ENCODE results near the gene NAIF1. TPM values are rescaled to one million over a fixed set of nuclear protein-coding genes. Genes with fewer than 3 reads are reported as not detected.

Gene NAIF1
- total and polyA plus RNA-seq, 5 donors from 2014 or later: 7.8 to 16.8 (median 12.9) TPM

GRCh38 chr9:128099932-128100491 lies 32.9 kb upstream of the NAIF1 start:
- DNase-seq: peak in 1 of 3 donors; percentile 34
- H3K4me1 Mint-ChIP-seq: peaks cover 5 to 72% (median 37%) of the 10 kb centered on the region in 4 donors
- peak overlapping the region; percentile 31 to 60 (median 47) for H3K27ac Mint-ChIP-seq

DNA sequence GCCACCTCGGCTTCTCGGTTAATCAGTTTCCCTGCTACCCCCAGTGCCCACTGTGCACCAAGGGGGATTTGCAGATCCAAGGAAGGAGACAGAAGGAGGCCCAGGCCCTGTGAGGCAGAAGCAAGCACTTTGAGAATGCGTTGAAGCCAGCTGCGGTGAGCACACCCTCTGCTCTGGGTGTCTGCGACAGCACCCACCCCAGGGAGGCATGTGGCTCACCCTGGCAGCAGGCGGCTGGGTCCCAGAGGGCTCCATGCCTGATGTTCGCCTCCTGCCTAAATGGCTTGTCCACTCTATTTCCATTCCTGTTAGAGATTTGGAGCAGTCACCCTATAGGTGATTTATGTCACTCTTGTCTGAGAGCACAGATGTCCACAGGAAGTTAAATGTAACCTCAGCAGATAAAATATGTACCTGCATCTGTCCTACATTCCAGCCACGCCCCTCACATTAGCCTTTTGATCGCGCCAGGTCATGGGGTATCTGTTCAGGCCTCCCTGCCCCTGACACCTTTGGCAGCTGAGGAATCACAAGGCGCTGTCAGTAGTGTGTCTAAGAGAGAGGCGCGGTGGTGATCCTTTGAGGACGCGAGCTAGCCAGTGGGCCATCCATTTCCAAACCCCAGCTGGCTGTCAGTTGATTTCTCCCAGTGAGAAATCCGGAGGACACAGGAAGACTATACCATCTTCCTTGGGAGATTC lies 32.3 kb upstream of the NAIF1 start:
- Histone ChIP-seq H3K27ac (ENCODE audit: insufficient read depth, low read length, poor library complexity, severe bottlenecking) (peak overlapping the region; percentile 52), H3K36me3 (ENCODE audit: control insufficient read depth, insufficient read depth, low read length) (peaks cover 34% of the 10 kb centered on the region), H3K27me3 (ENCODE audit: control insufficient read depth, insufficient read depth, low read length) (no peaks in the 10 kb centered on the region), H3K4me1 (ENCODE audit: control insufficient read depth, insufficient read depth, low read length, poor library complexity, severe bottlenecking) (peaks cover 34% of the 10 kb centered on the region), H3K9me3 (ENCODE audit: control insufficient read depth in 2 of 2, low read length in 2 of 2) (no peaks in the 10 kb centered on the region), H3K4me3 (ENCODE audit: low read depth, low read length) (no peak overlapping the region)
- DNase-seq (peak in 1 of 3 donors; percentile 25), ATAC-seq (ENCODE audit: low read depth in 2 of 2) (no peak)
- peaks cover 29% of the 10 kb centered on the region for H3K36me3 Mint-ChIP-seq
- H3K27ac Mint-ChIP-seq: peak overlapping the region; percentile 41 to 66 (median 47)
- no peaks in the 10 kb centered on the region for H3K27me3 Mint-ChIP-seq
- H3K4me1 Mint-ChIP-seq: peaks cover 6 to 77% (median 41%) of the 10 kb centered on the region in 4 donors
- peak overlapping the region; percentile 26 to 76 (median 46) for H3K4me3 Mint-ChIP-seq
- no peaks in the 10 kb centered on the region for H3K9me3 Mint-ChIP-seq

More at GRCh38 chr9:128099932-128100491, 32.9 kb upstream of the NAIF1 start:
- H3K4me1 ChIP-seq (ENCODE audit: control insufficient read depth, insufficient read depth, low read length, poor library complexity, severe bottlenecking): peaks cover 29% of the 10 kb centered on the region
- no peak for ATAC-seq (ENCODE audit: low read depth in 2 of 2)
- H3K36me3 ChIP-seq (ENCODE audit: control insufficient read depth, insufficient read depth, low read length): peaks cover 36% of the 10 kb centered on the region
- no peak overlapping the region for H3K4me3 ChIP-seq (ENCODE audit: low read depth, low read length)
- no peaks in the 10 kb centered on the region for H3K9me3 ChIP-seq (ENCODE audit: control insufficient read depth in 2 of 2, low read length in 2 of 2)
- H3K36me3 Mint-ChIP-seq: peaks cover 27% of the 10 kb centered on the region
- H3K27me3 ChIP-seq (ENCODE audit: control insufficient read depth, insufficient read depth, low read length): no peaks in the 10 kb centered on the region
- no peaks in the 10 kb centered on the region for H3K27me3 Mint-ChIP-seq
- H3K27ac ChIP-seq (ENCODE audit: insufficient read depth, low read length, poor library complexity, severe bottlenecking): no peak overlapping the region
- no peaks in the 10 kb centered on the region for H3K9me3 Mint-ChIP-seq
- peak overlapping the region in 2 of 4 donors; percentile 49 to 76 for H3K4me3 Mint-ChIP-seq

- Mint-ChIP-seq H3K27me3 (no peaks in the 10 kb centered on the region), H3K27ac (peak overlapping the region; percentile 67 to 84 (median 68)), H3K4me3 (peak overlapping the region; percentile 61 to 76 (median 69)), H3K4me1 (peaks cover 10 to 81% (median 43%) of the 10 kb centered on the region in 4 donors), H3K9me3 (no peaks in the 10 kb centered on the region), H3K36me3 (peaks cover 27% of the 10 kb centered on the region)
- peaks cover 42% of the 10 kb centered on the region for H3K4me1 ChIP-seq (ENCODE audit: control insufficient read depth, insufficient read depth, low read length, poor library complexity, severe bottlenecking)
- H3K9me3 ChIP-seq (ENCODE audit: control insufficient read depth in 2 of 2, low read length in 2 of 2): no peaks in the 10 kb centered on the region
- peak overlapping the region; percentile 52 for H3K27ac ChIP-seq (ENCODE audit: insufficient read depth, low read length, poor library complexity, severe bottlenecking)
- peaks cover 26% of the 10 kb centered on the region for H3K36me3 ChIP-seq (ENCODE audit: control insufficient read depth, insufficient read depth, low read length)
- peak; percentile 29 to 32 for ATAC-seq (ENCODE audit: low read depth in 2 of 2)
- no peaks in the 10 kb centered on the region for H3K27me3 ChIP-seq (ENCODE audit: control insufficient read depth, insufficient read depth, low read length)
- H3K4me3 ChIP-seq (ENCODE audit: low read depth, low read length): no peak overlapping the region
- DNase-seq: peak; percentile 47 to 77 (median 57)
These were observed 31.4 kb upstream of the NAIF1 start for GRCh38 chr9:128098297-128099230.

DNA sequence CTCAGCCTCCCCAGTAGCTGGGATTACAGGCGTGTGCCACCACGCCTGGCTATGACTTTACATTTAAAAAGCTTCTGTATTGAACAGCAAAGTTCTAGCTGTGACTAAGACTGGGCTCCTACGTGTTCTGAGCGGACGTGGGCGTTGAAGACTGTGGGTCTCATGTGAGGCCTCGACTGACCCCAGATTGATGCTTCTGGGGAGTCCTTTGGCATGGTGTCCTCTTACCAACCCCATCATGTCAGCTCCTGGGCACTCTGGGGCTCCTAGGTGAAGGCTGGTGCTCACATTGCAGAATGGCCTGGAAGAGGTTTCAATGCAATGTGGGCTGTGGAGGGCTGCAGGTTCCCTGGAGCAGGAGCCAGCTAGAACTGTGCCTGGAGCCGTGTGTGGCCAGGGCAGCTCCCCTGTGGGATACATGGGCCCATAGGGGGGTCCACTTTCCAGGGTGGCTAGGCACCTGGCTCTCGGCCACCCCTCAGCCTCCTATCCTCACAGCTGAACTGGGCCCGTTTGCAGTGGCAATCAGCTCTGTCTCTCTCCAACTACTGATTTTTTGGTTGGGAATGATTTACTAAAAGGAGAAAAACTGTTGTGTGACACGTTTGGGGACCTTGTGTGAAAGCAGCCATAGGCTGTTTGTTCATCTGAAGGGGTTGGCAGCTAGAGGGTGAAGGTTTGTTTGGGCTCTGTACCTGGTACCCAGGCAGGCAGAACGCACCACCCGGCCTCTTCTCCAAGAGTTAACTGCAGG lies 30.6 kb upstream of the NAIF1 start:
- Histone ChIP-seq H3K36me3 (ENCODE audit: control insufficient read depth, insufficient read depth, low read length) (peaks cover 19% of the 10 kb centered on the region), H3K27me3 (ENCODE audit: control insufficient read depth, insufficient read depth, low read length) (no peaks in the 10 kb centered on the region), H3K4me3 (ENCODE audit: low read depth, low read length) (no peak overlapping the region), H3K4me1 (ENCODE audit: control insufficient read depth, insufficient read depth, low read length, poor library complexity, severe bottlenecking) (peaks cover 51% of the 10 kb centered on the region), H3K9me3 (ENCODE audit: control insufficient read depth in 2 of 2, low read length in 2 of 2) (no peaks in the 10 kb centered on the region), H3K27ac (ENCODE audit: insufficient read depth, low read length, poor library complexity, severe bottlenecking) (peak overlapping the region; percentile 38)
- Mint-ChIP-seq H3K27ac (peak overlapping the region; percentile 51 to 84 (median 68)), H3K36me3 (peaks cover 20% of the 10 kb centered on the region), H3K4me1 (peaks cover 18 to 81% (median 45%) of the 10 kb centered on the region in 4 donors), H3K4me3 (peak overlapping the region in 3 of 4 donors; percentile 61 to 70 (median 68)), H3K9me3 (no peaks in the 10 kb centered on the region), H3K27me3 (no peaks in the 10 kb centered on the region)
- no peak for ATAC-seq (ENCODE audit: low read depth in 2 of 2)
- no peak for DNase-seq

DNA sequence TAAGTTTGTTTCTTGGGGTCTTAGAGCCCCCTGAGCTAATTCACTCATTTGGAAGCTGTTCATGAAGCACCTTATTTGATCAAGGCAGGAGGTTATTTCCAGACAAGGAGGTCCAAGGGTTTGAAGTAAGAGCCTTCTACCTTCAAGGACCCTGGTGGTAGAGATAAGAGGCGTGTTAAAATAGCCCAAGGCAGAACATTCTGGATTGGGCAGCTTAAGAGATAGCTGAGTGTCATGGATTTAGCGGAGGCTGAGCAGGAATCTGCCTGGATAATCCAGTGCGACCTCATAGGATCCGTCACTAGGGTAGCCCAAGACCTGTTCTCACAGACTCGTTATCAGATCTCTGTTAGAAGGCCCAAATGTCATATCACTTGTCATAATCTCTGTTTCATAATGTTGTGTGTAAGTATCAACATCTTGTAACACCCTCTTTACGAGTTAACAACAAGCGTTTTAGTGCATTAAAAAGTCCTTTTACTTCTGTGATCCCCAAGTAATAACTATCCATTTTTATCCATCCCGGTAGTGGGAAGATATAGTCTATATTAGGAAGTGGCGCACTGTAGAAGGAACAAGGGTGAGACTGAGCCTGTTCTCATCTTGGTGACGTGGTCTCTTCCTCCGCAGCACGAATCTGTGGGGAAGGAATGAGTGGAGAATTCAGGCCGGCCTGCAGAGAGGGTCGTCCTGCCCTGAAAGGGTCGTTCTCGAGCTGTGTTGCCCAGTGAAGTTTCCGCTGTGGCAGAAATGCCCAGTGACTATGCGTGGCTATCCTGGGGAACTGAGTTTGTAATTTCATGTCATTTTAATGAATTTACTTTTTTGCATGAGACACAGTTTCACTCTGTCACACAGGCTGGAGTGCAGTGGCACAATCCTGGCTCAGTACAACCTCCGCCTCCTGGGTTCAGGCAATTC lies 29.8 kb upstream of the NAIF1 start:
- DNase-seq (no peak), ATAC-seq (ENCODE audit: low read depth in 2 of 2) (no peak)
- Histone ChIP-seq H3K27ac (ENCODE audit: insufficient read depth, low read length, poor library complexity, severe bottlenecking) (no peak overlapping the region), H3K9me3 (ENCODE audit: control insufficient read depth in 2 of 2, low read length in 2 of 2) (no peaks in the 10 kb centered on the region), H3K27me3 (ENCODE audit: control insufficient read depth, insufficient read depth, low read length) (no peaks in the 10 kb centered on the region), H3K4me3 (ENCODE audit: low read depth, low read length) (no peak overlapping the region), H3K36me3 (ENCODE audit: control insufficient read depth, insufficient read depth, low read length) (peaks cover 10% of the 10 kb centered on the region), H3K4me1 (ENCODE audit: control insufficient read depth, insufficient read depth, low read length, poor library complexity, severe bottlenecking) (peaks cover 56% of the 10 kb centered on the region)
- peak overlapping the region in 3 of 4 donors; percentile 5 to 47 (median 20) for H3K4me3 Mint-ChIP-seq
- H3K36me3 Mint-ChIP-seq: peaks cover 12% of the 10 kb centered on the region
- H3K27me3 Mint-ChIP-seq: no peaks in the 10 kb centered on the region
- peak overlapping the region; percentile 75 to 86 (median 79) for H3K27ac Mint-ChIP-seq
- no peaks in the 10 kb centered on the region for H3K9me3 Mint-ChIP-seq
- peaks cover 19 to 84% (median 47%) of the 10 kb centered on the region in 4 donors for H3K4me1 Mint-ChIP-seq

GRCh38 chr9:128094950-128095544 lies 27.9 kb upstream of the NAIF1 start:
- Histone ChIP-seq H3K4me1 (ENCODE audit: control insufficient read depth, insufficient read depth, low read length, poor library complexity, severe bottlenecking) (peaks cover 68% of the 10 kb centered on the region), H3K4me3 (ENCODE audit: low read depth, low read length) (no peak overlapping the region), H3K27me3 (ENCODE audit: control insufficient read depth, insufficient read depth, low read length) (no peaks in the 10 kb centered on the region), H3K36me3 (ENCODE audit: control insufficient read depth, insufficient read depth, low read length) (peaks cover 3% of the 10 kb centered on the region), H3K9me3 (ENCODE audit: control insufficient read depth in 2 of 2, low read length in 2 of 2) (no peaks in the 10 kb centered on the region), H3K27ac (ENCODE audit: insufficient read depth, low read length, poor library complexity, severe bottlenecking) (peak overlapping the region; percentile 71)
- Mint-ChIP-seq H3K36me3 (peaks cover 5% of the 10 kb centered on the region), H3K4me3 (peak overlapping the region in 1 of 4 donors; percentile 46), H3K27ac (peak overlapping the region in 2 of 3 donors; percentile 90 to 94), H3K4me1 (peaks cover 19 to 88% (median 49%) of the 10 kb centered on the region in 4 donors), H3K9me3 (no peaks in the 10 kb centered on the region), H3K27me3 (no peaks in the 10 kb centered on the region)
- DNase-seq (no peak), ATAC-seq (ENCODE audit: low read depth in 2 of 2) (no peak)
